Measurements from ENCODE around the gene HOXB13. TPM values are rescaled to one million over a fixed set of nuclear protein-coding genes. Genes with fewer than 3 reads are reported as not detected.

HOXB13 gene
- total RNA-seq, 1 experiment from 2014 or later, result not detected

- no peak overlapping the region for H2BK120ac ChIP-seq (ENCODE audit: low read depth, low read length, poor library complexity, severe bottlenecking)
- no peaks in the 10 kb centered on the region for H3K79me1 ChIP-seq (ENCODE audit: insufficient read depth, low read depth, low read length, poor library complexity, severe bottlenecking)
- Mint-ChIP-seq H3K36me3 (ENCODE audit: insufficient read depth in 1 of 3, low read depth in 3 of 3) (peaks cover 0 to 2% (median 0%) of the 10 kb centered on the region in 3 experiments; a peak in 1 of 7 replicates), H3K4me3 (no peak overlapping the region), H3K27me3 (ENCODE audit: low read depth) (peaks cover 100% of the 10 kb centered on the region), H3K27ac (no peak overlapping the region), H3K4me1 (peaks cover 21 to 34% of the 10 kb centered on the region in 2 experiments), H3K9me3 (peaks cover 4 to 10% of the 10 kb centered on the region in 2 experiments; a peak in 3 of 5 replicates)
- H3K9me3 ChIP-seq (ENCODE audit: control insufficient read depth, low read depth, low read length), result no peaks in the 10 kb centered on the region
- H4K20me1 ChIP-seq (ENCODE audit: control insufficient read depth, insufficient read depth, insufficient read length), result peaks cover 4% of the 10 kb centered on the region
- H4K91ac ChIP-seq (ENCODE audit: insufficient read length, low read depth, low read length), result no peak overlapping the region
- DNase-seq, result no peak
- H3K23ac ChIP-seq (ENCODE audit: insufficient read length, low read depth, low read length), result no peak overlapping the region
- H3K9ac ChIP-seq (ENCODE audit: extremely low read depth, insufficient read length, low read length), result no peak overlapping the region
- no peak overlapping the region for H3K14ac ChIP-seq (ENCODE audit: insufficient read depth, low read length)
- H2BK5ac ChIP-seq (ENCODE audit: insufficient read length, low read length), result no peak overlapping the region
- no peak overlapping the region for H4K5ac ChIP-seq (ENCODE audit: insufficient read length, low read depth, low read length)
- peaks cover 100% of the 10 kb centered on the region for H3K27me3 ChIP-seq (ENCODE audit: insufficient read depth, low read length)
- no peak overlapping the region for H3K56ac ChIP-seq (ENCODE audit: insufficient read length, low read depth, low read length)
- no peak overlapping the region for H3K27ac ChIP-seq (ENCODE audit: insufficient read length, low read depth, low read length)
- no peak overlapping the region for H2BK15ac ChIP-seq (ENCODE audit: low read depth, low read length)
- no peak overlapping the region for H3K4ac ChIP-seq (ENCODE audit: low read depth, low read length)
- no peak overlapping the region for H2AK5ac ChIP-seq (ENCODE audit: insufficient read length, low read length)
- H3K4me2 ChIP-seq (ENCODE audit: insufficient read depth, insufficient read length, low read length), result no peak overlapping the region
- H3T11ph ChIP-seq (ENCODE audit: low read length), result no peak overlapping the region
- no peak overlapping the region for H2AFZ ChIP-seq (ENCODE audit: low read length)
- peaks cover 8% of the 10 kb centered on the region for H3K23me2 ChIP-seq (ENCODE audit: insufficient read length, low read depth, low read length, poor library complexity, severe bottlenecking)
- no peak overlapping the region for H2BK20ac ChIP-seq (ENCODE audit: low read depth, low read length, poor library complexity, severe bottlenecking)
- H3K79me2 ChIP-seq (ENCODE audit: insufficient read depth, low read length), result no peaks in the 10 kb centered on the region
- WGBS (ENCODE audit: extremely low coverage, insufficient read length, low lambda C conversion rate), result no CpG with 5 or more reads among the region's 38 CpGs
- H3K4me1 ChIP-seq (ENCODE audit: insufficient read depth, low read length), result peaks cover 1% of the 10 kb centered on the region; the same call in 1 of the 2 replicates
- H3K18ac ChIP-seq (ENCODE audit: insufficient read length, low read depth, low read length), result no peak overlapping the region
- TF ChIP-seq CTCF (conservative IDR thresholded peaks at IDR 0.05), result no peak
- no peak overlapping the region for H2BK12ac ChIP-seq (ENCODE audit: insufficient read length, low read depth, low read length)
- no peak overlapping the region for H4K8ac ChIP-seq (replicated peaks; ENCODE audit: insufficient read length, low read depth, low read length)
Measured at GRCh38 chr17:48725288-48726064, 3.1 kb downstream of the HOXB13 start.
